T-helper 2 cell treated with Interferon-gamma antibody and Interleukin-4, amounts not matched to agents 100 ng/mL and 5 ng/mL, for 36 hours (primary cell): Measurements from ENCODE around the gene CD247. TPM values are rescaled to one million over a fixed set of nuclear protein-coding genes. Genes with fewer than 3 reads are reported as not detected.

Experiments used
- intact Hi-C: fragments of 100-400 bp; cut with micrococcal nuclease; formaldehyde crosslinking; loops from one replicate; pipeline ENCODE4 v1.15.1; 2023
- total RNA-seq: library from RNA; stranded (reverse); gene quantifications from 2 replicates; pipeline ENCODE4 v1.2.3, GENCODE V29; 2022

Gene CD247
- total RNA-seq, 1 donor from 2014 or later, result 177 TPM

GRCh38 chr1:167543199-167543990, 25.1 kb upstream of the CD247 start:
- intact Hi-C loops, result loop anchor here (10.0 kb wide), 1 partner anchor 669 kb away; the partner anchor contains the start of gene TADA1

- intact Hi-C loops, result loop anchor here (10.0 kb wide), 1 partner anchor 668 kb away; the partner anchor contains the start of gene TADA1
Measured at GRCh38 chr1:167542109-167543032, 24.0 kb upstream of the CD247 start.

GRCh38 chr1:167541610-167542009, 23.3 kb upstream of the CD247 start:
- intact Hi-C loops, result loop anchor here (10.0 kb wide), 1 partner anchor 667 kb away; the partner anchor contains the start of gene TADA1

GRCh38 chr1:167541003-167541402, 22.7 kb upstream of the CD247 start:
- intact Hi-C loops, result loop anchor here (10.0 kb wide), 1 partner anchor 666 kb away; the partner anchor contains the start of gene TADA1

GRCh38 chr1:167538657-167539056, 20.3 kb upstream of the CD247 start:
- intact Hi-C loops, result no loop called here

GRCh38 chr1:167533851-167534300, 15.5 kb upstream of the CD247 start:
- intact Hi-C loops, result loop anchor here (1.0 to 5.0 kb wide), 4 partner anchors 92 to 467 kb away; no protein-coding TSS in a partner anchor

GRCh38 chr1:167532964-167533824, 14.9 kb upstream of the CD247 start:
- intact Hi-C loops, result loop anchor here (1.0 to 5.0 kb wide), 3 partner anchors 91 to 466 kb away; no protein-coding TSS in a partner anchor

GRCh38 chr1:167532375-167532774, 14.0 kb upstream of the CD247 start:
- intact Hi-C loops, result loop anchor here (2.0 to 5.0 kb wide), 2 partner anchors 264 to 465 kb away; no protein-coding TSS in a partner anchor

GRCh38 chr1:167529829-167530474, 11.6 kb upstream of the CD247 start:
- intact Hi-C loops, result loop anchor here (5.0 kb wide), 1 partner anchor 463 kb away; no protein-coding TSS in a partner anchor

- intact Hi-C loops, result no loop called here
Measured at GRCh38 chr1:167528057-167528728, 9.9 kb upstream of the CD247 start.

GRCh38 chr1:167526667-167527383, 8.5 kb upstream of the CD247 start:
- intact Hi-C loops, result no loop called here

- intact Hi-C loops, result no loop called here
Measured at GRCh38 chr1:167524651-167525050, 6.3 kb upstream of the CD247 start.

GRCh38 chr1:167522246-167522645, 3.9 kb upstream of the CD247 start:
- intact Hi-C loops, result no loop called here

GRCh38 chr1:167520711-167521206, 2.4 kb upstream of the CD247 start:
- intact Hi-C loops, result no loop called here

GRCh38 chr1:167517535-167518330, 596 bp downstream of the CD247 start:
- intact Hi-C loops, result loop anchor here (1.0 to 5.0 kb wide), 6 partner anchors 25 to 116 kb away; partner anchors contain the start of gene CREG1

- intact Hi-C loops, result loop anchor here (1.0 to 5.0 kb wide), 3 partner anchors 16 to 296 kb away; partner anchors contain the start of gene POU2F1
Measured at GRCh38 chr1:167516404-167517388, 1.6 kb downstream of the CD247 start.
